Measurements from ENCODE around the gene ZSCAN31. TPM values are rescaled to one million over a fixed set of nuclear protein-coding genes. Genes with fewer than 3 reads are reported as not detected.
"Not testable (repeated sequence)": the region's sequence is repeated elsewhere in the genome, so short reads cannot be mapped to it uniquely, and the experiment has no call there.

ZSCAN31 gene
- polyA plus RNA-seq (2013, experiment 1 of 2; ENCODE audit: insufficient read length), result 0.86 TPM
- polyA plus RNA-seq (2013, experiment 2 of 2; ENCODE audit: insufficient read length), result 3.0 TPM

DNA sequence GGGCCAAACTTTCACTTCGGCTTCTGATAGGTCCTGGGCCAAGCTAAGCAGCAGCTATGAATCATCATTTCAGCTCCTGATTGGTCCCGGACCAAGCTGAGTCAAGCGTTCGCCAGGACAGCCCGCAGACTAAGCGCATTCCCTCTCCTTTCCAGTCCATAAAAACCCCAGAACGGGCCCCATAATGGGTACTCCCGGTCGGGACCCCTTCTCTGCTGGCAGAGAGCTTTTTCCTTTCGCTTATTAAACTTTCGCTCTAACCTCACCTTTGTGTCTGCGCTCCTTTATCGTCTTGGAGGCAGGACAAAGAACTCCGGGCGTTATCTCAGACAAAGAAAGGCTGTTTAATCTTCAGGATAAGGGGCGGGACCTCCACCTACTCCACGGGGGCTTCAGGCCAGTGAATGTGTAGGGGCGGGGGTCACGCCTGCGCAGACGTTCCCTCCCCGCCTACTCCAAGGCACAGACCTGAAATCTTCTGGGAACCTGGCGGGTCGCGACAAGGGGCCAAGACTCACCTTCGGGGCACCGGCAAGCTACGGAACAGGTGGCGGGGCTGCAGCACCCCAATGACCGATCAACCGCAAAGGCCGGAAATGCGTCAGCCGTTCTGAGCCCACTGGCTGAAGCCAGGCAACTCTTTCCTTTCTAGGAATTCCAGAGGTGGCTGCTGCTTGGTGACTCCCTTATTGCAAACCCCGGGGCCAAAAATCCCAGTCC is at the start of gene ZSCAN31:
Gene ZSCAN31 (minus strand): TSS at position 585 of the 720 bp plus-strand sequence. CDS start 6,465 bp downstream, outside the sequence.
- DNase-seq, result peak; percentile 99

GRCh38 chr6:28384143-28384533 is 48.2 kb upstream of the ZSCAN31 start:
- DNase-seq, result no peak

- peak; percentile 58 for DNase-seq
Measured at GRCh38 chr6:28383235-28384142, 47.5 kb upstream of the ZSCAN31 start.

DNA sequence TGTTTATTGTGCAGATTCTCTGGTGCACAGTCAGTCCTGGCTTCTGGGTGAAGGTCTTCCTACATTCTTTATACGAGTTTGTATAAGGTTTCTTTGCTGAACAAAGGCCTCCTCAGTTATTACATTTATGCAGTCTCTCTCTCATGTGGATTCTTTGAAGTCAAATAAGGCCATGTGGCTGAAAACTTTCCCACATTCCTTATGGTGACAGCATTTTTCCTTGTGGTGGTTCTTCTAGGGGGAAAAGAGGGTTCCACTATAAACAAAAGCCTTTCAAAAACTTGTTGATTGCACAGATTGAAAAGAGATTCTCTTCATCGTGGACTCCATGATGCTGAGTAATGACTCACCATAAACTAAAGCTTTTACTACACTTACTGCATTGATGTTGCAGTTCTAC is 44.4 kb upstream of the ZSCAN31 start:
- no peak for DNase-seq

- DNase-seq, result no peak
Measured at GRCh38 chr6:28378644-28379043, 42.7 kb upstream of the ZSCAN31 start.

- DNase-seq, result no peak
Measured at GRCh38 chr6:28377879-28378278, 41.9 kb upstream of the ZSCAN31 start.

DNA sequence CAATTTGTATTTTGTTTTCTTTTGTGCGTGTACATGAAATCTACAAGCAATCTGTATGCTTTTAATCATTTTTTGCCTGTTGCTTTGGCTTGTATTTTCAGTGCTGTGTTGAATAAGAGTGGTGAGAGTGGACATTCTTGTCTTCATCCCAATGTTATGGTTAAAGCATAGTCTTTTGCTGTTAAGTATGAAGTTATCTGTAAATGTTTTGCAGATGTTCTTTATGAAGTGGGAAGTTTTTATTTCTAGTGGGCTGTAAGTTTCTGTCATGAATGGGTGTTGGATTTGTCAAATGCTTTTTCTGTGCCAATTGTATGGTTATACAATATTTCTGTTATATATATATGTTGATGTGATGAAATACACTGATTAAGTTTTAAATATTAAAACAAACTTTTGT is 38.0 kb upstream of the ZSCAN31 start:
- DNase-seq, result no peak

DNA sequence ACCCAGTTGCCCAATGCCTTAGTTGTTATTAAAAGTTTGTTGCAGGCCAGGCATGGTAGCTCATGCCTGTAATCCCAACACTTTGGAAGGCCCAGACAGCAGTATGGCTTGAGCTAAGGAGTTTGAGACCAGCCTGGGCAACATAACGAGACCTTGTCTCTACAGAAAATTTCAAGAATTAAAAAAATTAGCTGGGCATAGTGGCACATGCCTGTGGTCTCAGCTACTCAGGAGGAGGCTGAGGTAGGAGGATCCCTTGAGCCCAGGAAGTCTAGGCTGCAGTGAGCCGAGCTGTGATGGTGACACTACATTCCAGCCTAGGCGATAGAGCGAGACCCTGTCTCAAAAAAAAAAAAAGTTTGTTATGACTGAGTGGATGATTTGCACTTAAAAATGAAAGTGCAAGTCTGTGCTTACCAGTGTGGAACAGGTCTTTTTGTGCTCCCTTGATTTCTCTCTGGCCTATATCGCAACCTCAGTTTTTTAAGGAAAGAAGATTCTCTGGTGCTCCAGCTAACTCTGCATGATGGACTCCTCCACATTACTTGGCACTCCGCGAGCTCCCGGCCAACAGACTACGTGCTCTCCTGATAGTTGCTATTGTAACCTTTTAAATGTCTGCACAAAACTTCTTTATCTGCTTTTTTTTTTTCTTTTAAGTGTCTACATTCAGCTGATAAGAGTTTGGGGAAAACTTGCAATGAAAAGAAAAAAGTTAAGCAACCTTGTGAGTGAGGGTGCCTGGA is 35.9 kb upstream of the ZSCAN31 start:
- DNase-seq, result no peak

GRCh38 chr6:28371280-28371679 is 35.3 kb upstream of the ZSCAN31 start:
- DNase-seq, result no peak

- no peak for DNase-seq
Measured at GRCh38 chr6:28370440-28370839, 34.5 kb upstream of the ZSCAN31 start.

GRCh38 chr6:28369463-28369862 is 33.5 kb upstream of the ZSCAN31 start:
- DNase-seq, result no peak

- DNase-seq, result no peak
Measured at GRCh38 chr6:28368522-28368921, 32.6 kb upstream of the ZSCAN31 start.

DNA sequence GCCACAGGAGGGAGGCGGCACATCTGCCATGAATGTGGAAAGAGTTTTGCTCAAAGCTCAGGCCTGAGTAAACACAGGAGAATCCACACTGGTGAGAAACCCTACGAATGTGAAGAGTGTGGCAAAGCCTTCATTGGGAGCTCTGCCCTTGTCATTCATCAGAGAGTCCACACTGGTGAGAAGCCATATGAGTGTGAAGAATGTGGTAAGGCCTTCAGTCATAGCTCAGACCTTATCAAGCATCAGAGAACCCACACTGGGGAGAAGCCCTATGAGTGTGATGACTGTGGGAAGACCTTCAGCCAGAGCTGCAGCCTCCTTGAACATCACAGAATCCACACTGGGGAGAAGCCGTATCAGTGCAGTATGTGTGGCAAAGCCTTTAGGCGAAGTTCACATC is 29.6 kb upstream of the ZSCAN31 start:
- not testable (repeated sequence) for DNase-seq

- no peak for DNase-seq
Measured at GRCh38 chr6:28360961-28361360, 25.0 kb upstream of the ZSCAN31 start.

GRCh38 chr6:28359562-28359961 is 23.6 kb upstream of the ZSCAN31 start:
- DNase-seq, result not testable (repeated sequence)

- DNase-seq, result no peak
Measured at GRCh38 chr6:28357036-28357435, 21.1 kb upstream of the ZSCAN31 start.

GRCh38 chr6:28356666-28357020 is 20.7 kb upstream of the ZSCAN31 start:
- DNase-seq, result no peak

DNA sequence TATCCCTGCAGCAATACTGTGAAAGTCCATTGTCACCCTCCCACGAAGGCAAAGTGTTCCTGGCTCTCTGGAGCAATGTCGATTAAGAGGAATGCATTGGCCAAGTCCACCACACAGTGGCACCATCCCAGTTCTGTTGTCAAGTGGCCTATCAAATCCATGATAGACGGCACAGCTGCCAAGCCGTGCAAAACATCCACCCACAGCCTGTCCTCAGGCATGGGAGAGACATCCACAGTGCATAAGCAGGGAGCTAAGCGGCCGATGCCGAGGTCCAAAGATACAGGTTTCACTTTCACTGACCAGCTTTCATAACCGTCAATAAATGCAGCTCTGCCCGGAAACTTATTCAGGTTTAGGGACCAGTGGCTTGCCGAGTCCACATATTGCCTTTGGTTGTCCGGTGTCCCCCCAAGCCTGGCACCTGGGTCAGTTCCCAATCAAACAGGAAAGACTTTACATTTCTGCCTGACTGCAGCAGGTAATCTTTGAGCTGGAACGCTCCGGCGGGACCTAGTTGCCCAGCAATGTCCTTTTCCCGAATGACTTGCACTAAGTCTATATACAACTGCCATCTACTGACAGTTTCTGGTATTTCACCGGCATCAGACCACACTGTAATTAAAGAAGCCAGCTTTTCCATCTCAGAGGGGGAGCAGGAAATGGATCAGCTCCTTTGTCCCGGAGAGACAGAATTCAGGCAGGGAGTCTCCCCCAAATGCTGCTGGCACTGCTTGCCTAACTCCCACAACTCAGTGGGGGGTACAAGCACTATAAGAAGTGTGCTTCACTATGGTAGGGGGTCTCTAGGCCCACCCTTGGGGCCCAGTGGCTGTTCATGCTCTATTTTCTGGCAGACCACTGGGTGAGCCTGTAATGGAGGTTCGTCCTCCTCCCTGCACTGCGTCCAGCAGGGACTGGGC is 20.1 kb upstream of the ZSCAN31 start:
- DNase-seq, result peak; percentile 84

DNA sequence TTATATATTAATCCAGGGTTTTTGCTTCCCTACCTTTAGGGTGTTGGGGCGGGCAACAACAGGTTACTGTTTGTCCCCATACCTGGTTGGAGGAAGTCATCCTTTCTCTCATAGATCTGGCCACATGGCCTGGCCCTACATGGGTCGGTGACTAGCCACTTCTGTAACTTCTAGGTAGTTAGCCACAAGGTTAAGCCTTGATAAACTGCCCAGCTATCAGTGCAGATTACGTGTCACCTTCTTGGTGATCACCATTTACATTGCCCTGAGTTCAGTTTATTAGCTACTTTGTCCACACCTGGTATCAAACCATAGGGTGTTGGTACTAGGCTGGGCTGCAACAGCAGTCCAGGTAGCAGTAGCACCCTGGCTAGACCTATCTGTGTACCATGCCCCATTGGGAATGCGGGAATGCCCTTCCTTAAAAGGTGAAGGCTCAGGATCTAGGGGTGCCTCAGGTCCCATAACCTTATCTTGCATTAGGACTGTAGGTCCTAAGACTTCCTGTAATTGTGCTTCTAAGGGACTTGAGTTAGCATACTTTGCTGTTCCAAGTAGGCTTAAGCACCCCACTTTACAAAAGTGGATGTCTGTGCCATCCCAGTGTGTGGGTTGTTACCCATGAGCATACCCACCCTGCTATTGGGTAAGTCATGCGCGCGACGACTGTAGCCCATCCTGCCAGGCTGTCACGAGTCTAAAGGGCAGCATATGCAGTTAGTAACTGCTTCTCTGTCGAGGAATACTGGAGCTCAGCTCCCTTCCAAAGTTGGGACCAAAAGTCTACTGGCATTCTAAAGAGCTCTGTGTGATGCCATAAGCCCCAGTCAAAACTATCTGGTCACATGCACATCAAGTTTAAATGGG is 19.0 kb upstream of the ZSCAN31 start:
- DNase-seq, result no peak

GRCh38 chr6:28353981-28354676 is 18.2 kb upstream of the ZSCAN31 start:
- DNase-seq, result no peak
